HG02943 (cell line): ENCODE measurements around the gene NR3C1.
"Not testable (repeated sequence)": the region's sequence is repeated elsewhere in the genome, so short reads cannot be mapped to it uniquely, and the experiment has no call there.

Experiments used
- ATAC-seq: cut with Tn5 transposase; IDR thresholded peaks from one replicate; pipeline ENCODE4 v1.9.1; 2021; ENCODE audit warnings: mild to moderate bottlenecking, low read depth, moderate library complexity; ENCODE audit not compliant: unreplicated experiment

The NR3C1 gene

GRCh38 chr5:143341807-143342570 is 61.5 kb downstream of the NR3C1 start:
- ATAC-seq: no peak

GRCh38 chr5:143340891-143341685 is 62.4 kb downstream of the NR3C1 start:
- ATAC-seq: no peak

- no peak for ATAC-seq
Measured at GRCh38 chr5:143338658-143339366, 64.7 kb downstream of the NR3C1 start.

- no peak for ATAC-seq
Measured at GRCh38 chr5:143337946-143338345, 65.5 kb downstream of the NR3C1 start.

- ATAC-seq: no peak
Measured at GRCh38 chr5:143336485-143336884, 67.0 kb downstream of the NR3C1 start.

GRCh38 chr5:143334903-143335302 is 68.6 kb downstream of the NR3C1 start:
- no peak for ATAC-seq

GRCh38 chr5:143334380-143334779 is 69.1 kb downstream of the NR3C1 start:
- not testable (repeated sequence) for ATAC-seq

GRCh38 chr5:143331956-143332355 is 71.5 kb downstream of the NR3C1 start:
- no peak for ATAC-seq

GRCh38 chr5:143329843-143330242 is 73.6 kb downstream of the NR3C1 start:
- no peak for ATAC-seq

- no peak for ATAC-seq
Measured at GRCh38 chr5:143328589-143329220, 74.8 kb downstream of the NR3C1 start.

GRCh38 chr5:143325086-143325485 is 78.4 kb downstream of the NR3C1 start:
- not testable (repeated sequence) for ATAC-seq

GRCh38 chr5:143322931-143323630 is 80.4 kb downstream of the NR3C1 start:
- not testable (repeated sequence) for ATAC-seq

- no peak for ATAC-seq
Measured at GRCh38 chr5:143322176-143322575, 81.3 kb downstream of the NR3C1 start.

- no peak for ATAC-seq
Measured at GRCh38 chr5:143319437-143320227, 83.9 kb downstream of the NR3C1 start.

GRCh38 chr5:143318833-143319232 is 84.7 kb downstream of the NR3C1 start:
- ATAC-seq: no peak

GRCh38 chr5:143318270-143318669 is 85.2 kb downstream of the NR3C1 start:
- no peak for ATAC-seq

- no peak for ATAC-seq
Measured at GRCh38 chr5:143316844-143317631, 86.4 kb downstream of the NR3C1 start.

- ATAC-seq: no peak
Measured at GRCh38 chr5:143316337-143316736, 87.1 kb downstream of the NR3C1 start.
